M059J (cell line): ENCODE data around the gene RPL41. TPM values are rescaled to one million over a fixed set of nuclear protein-coding genes. Genes with fewer than 3 reads are reported as not detected.

Source experiments
- total RNA-seq: library from RNA; depleted of rRNA; stranded (reverse); fragments of >200 nt; shearing (Covaris generic); gene quantifications from 2 replicates; pipeline ENCODE4 v1.2.3, GENCODE V29; 2014; rRNA removed

The RPL41 gene
- total RNA-seq, 1 experiment from 2014 or later: 2,885 TPM

Other genes with a start within 250 kb of the RPL41 start
- 26.8 and 28.0 TPM in 2 replicates for gene PYM1, start 188.7 kb upstream of the RPL41 start, total RNA-seq
- 21.7 and 31.3 TPM in 2 replicates for gene DGKA, start 185.5 kb upstream of the RPL41 start, total RNA-seq
- gene PMEL, start 150.6 kb upstream of the RPL41 start, total RNA-seq: 0.54 and 0.69 TPM in 2 replicates
- 112 and 148 TPM in 2 replicates for gene CDK2, start 149.8 kb upstream of the RPL41 start, total RNA-seq
- gene RAB5B, start 142.6 kb upstream of the RPL41 start, total RNA-seq: 58.1 and 71.3 TPM in 2 replicates
- 9.7 and 17.0 TPM in 2 replicates for gene SUOX, start 119.4 kb upstream of the RPL41 start, total RNA-seq
- gene IKZF4, start 95.6 kb upstream of the RPL41 start, total RNA-seq: 0.57 and 1.2 TPM in 2 replicates
- gene RPS26, start 74.7 kb upstream of the RPL41 start, total RNA-seq: 1,969 and 2,525 TPM in 2 replicates
- gene ERBB3, start 36.5 kb upstream of the RPL41 start, total RNA-seq: 0.37 TPM in 1 of 2 replicates, not detected in the other
- 134 and 184 TPM in 2 replicates for gene PA2G4, start 12.1 kb upstream of the RPL41 start, total RNA-seq
- gene ZC3H10, start 1.6 kb downstream of the RPL41 start, total RNA-seq: 1.4 and 2.1 TPM in 2 replicates
- gene ESYT1, start 11.6 kb downstream of the RPL41 start, total RNA-seq: 86.5 and 117 TPM in 2 replicates
- 84.5 and 88.7 TPM in 2 replicates for gene MYL6B, start 36.0 kb downstream of the RPL41 start, total RNA-seq
- 2,913 and 3,348 TPM in 2 replicates for gene MYL6, start 41.7 kb downstream of the RPL41 start, total RNA-seq
- 32.4 and 34.5 TPM in 2 replicates for gene SMARCC2, start 72.8 kb downstream of the RPL41 start, total RNA-seq
- gene RNF41, start 105.3 kb downstream of the RPL41 start, total RNA-seq: 42.8 and 54.9 TPM in 2 replicates
- gene NABP2, start 107.7 kb downstream of the RPL41 start, total RNA-seq: 64.4 and 73.3 TPM in 2 replicates
- gene SLC39A5, start 113.4 kb downstream of the RPL41 start, total RNA-seq: not detected in 2 replicates
- 15.8 and 19.2 TPM in 2 replicates for gene ANKRD52, start 141.8 kb downstream of the RPL41 start, total RNA-seq
- gene COQ10A, start 150.3 kb downstream of the RPL41 start, total RNA-seq: 15.4 and 17.1 TPM in 2 replicates
- 120 and 153 TPM in 2 replicates for gene CS, start 183.7 kb downstream of the RPL41 start, total RNA-seq
- 182 and 223 TPM in 2 replicates for gene CNPY2, start 199.4 kb downstream of the RPL41 start, total RNA-seq
- gene PAN2, start 217.4 kb downstream of the RPL41 start, total RNA-seq: 5.1 and 10.2 TPM in 2 replicates
- gene IL23A, start 222.3 kb downstream of the RPL41 start, total RNA-seq: not detected in 2 replicates
- 354 and 382 TPM in 2 replicates for gene STAT2, start 243.5 kb downstream of the RPL41 start, total RNA-seq
- gene APOF, start 246.2 kb downstream of the RPL41 start, total RNA-seq: not detected in 2 replicates